GM12865 (cell line): ENCODE data around the gene PRKN.

Source experiments
- DNase-seq: peaks from one replicate; pipeline ENCODE4 v3.0.0; 2010; ENCODE audit warnings: low read depth
- H3K4me3 ChIP-seq: 2 replicates; pipeline ENCODE4 v1.5.1; 2011; ENCODE audit warnings: mild to moderate bottlenecking, low read depth, low read length, control low read depth
- CTCF ChIP-seq: IDR thresholded peaks from 2 replicates; pipeline ENCODE4 v1.5.1; 2011; ENCODE audit warnings: low read length, control low read depth, low read depth, inconsistent platforms; ENCODE audit not compliant: insufficient read depth; ENCODE audit errors: missing control alignments

Gene PRKN

GRCh38 chr6:161487217-161487531, 1240.4 kb downstream of the PRKN start:
- no peak for TF ChIP-seq CTCF
- no peak overlapping the region for H3K4me3 ChIP-seq
- no peak for DNase-seq

- no peak for DNase-seq
- H3K4me3 ChIP-seq = no peak overlapping the region
- no peak for TF ChIP-seq CTCF
Observed at GRCh38 chr6:161486361-161487216, 1241.0 kb downstream of the PRKN start.

GRCh38 chr6:161482517-161482858, 1245.1 kb downstream of the PRKN start:
- H3K4me3 ChIP-seq = no peak overlapping the region
- DNase-seq = no peak
- TF ChIP-seq CTCF = no peak

GRCh38 chr6:161481786-161482516, 1245.6 kb downstream of the PRKN start:
- TF ChIP-seq CTCF = no peak
- DNase-seq = no peak

GRCh38 chr6:161480421-161481155, 1247.0 kb downstream of the PRKN start:
- no peak for TF ChIP-seq CTCF
- no peak for DNase-seq
- no peak overlapping the region for H3K4me3 ChIP-seq

More at GRCh38 chr6:161481786-161482516, 1245.6 kb downstream of the PRKN start:
- no peak overlapping the region for H3K4me3 ChIP-seq

- H3K4me3 ChIP-seq = no peak overlapping the region
- no peak for DNase-seq
- no peak for TF ChIP-seq CTCF
Observed at GRCh38 chr6:161479376-161479775, 1248.2 kb downstream of the PRKN start.
